ENCODE measurements around the gene MEIS1. TPM values are rescaled to one million over a fixed set of nuclear protein-coding genes. Genes with fewer than 3 reads are reported as not detected.

The MEIS1 gene
- total RNA-seq, 1 experiment from 2014 or later: 11.5 TPM

DNA sequence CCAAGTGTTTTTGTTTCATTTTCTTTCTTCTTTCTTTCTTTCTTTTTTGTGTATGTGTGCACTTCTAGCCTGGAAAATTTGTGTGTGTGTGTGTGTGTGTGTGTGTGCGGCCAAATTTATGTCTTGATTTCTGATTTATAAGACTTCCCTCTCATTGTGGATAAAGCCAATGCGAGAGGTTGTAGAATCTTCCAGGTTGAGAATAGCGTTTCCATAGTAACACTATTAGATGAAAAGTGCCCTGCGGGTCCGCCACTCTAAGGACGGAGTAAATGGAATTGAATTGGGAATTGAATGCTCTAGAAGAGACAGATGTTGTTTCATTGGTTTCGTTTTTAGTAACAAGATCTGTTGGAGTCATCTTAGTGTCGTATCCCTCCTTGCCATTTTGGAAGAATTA, 81.6 kb downstream of the MEIS1 start:
- no peaks in the 10 kb centered on the region for H3K4me1 Mint-ChIP-seq (ENCODE audit: low read depth, unreplicated experiment)
- TF ChIP-seq, protein P1, sequence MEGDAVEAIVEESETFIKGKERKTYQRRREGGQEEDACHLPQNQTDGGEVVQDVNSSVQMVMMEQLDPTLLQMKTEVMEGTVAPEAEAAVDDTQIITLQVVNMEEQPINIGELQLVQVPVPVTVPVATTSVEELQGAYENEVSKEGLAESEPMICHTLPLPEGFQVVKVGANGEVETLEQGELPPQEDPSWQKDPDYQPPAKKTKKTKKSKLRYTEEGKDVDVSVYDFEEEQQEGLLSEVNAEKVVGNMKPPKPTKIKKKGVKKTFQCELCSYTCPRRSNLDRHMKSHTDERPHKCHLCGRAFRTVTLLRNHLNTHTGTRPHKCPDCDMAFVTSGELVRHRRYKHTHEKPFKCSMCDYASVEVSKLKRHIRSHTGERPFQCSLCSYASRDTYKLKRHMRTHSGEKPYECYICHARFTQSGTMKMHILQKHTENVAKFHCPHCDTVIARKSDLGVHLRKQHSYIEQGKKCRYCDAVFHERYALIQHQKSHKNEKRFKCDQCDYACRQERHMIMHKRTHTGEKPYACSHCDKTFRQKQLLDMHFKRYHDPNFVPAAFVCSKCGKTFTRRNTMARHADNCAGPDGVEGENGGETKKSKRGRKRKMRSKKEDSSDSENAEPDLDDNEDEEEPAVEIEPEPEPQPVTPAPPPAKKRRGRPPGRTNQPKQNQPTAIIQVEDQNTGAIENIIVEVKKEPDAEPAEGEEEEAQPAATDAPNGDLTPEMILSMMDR (IDR thresholded peaks at IDR 0.05; ENCODE audit: unreplicated experiment): no peak
- CTCF ChIA-PET: no interaction called here
- intact Hi-C loops (cut with micrococcal nuclease; ENCODE audit: unreplicated experiment): no loop called here
- no TSS peak for BruUV-seq (replicated peaks)
- H3K9me3 Mint-ChIP-seq (ENCODE audit: low read depth, unreplicated experiment): no peaks in the 10 kb centered on the region
- H3K36me3 Mint-ChIP-seq (ENCODE audit: insufficient read depth, unreplicated experiment): no peaks in the 10 kb centered on the region
- no peak for DNase-seq
- H3K27me3 Mint-ChIP-seq (ENCODE audit: unreplicated experiment): no peaks in the 10 kb centered on the region
- no peak overlapping the region for H3K4me3 Mint-ChIP-seq (ENCODE audit: low read depth, unreplicated experiment)
- no peak overlapping the region for H3K27ac Mint-ChIP-seq (ENCODE audit: unreplicated experiment)

DNA sequence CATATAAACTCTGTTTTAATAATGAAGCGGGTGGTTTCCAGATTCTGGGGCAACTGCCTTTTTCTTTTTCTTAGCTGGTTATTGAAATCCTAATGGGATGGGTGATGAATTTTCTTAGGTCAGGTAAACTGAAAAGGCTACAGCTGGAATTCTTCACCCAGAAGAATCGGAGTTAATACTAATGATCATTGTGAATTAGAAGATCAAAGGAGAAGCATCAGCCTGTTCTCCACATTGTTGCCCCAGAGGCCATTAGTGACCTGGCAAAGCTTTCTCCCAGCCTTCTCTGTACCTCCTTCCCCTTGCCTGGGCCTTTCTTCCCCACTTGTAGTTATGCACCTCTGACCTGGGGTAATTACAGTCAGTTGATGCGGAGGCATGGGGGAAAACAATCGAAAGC, 82.8 kb downstream of the MEIS1 start:
- H3K27ac Mint-ChIP-seq (ENCODE audit: unreplicated experiment): no peak overlapping the region
- DNase-seq: no peak
- CTCF ChIA-PET: interaction anchor here (0.7 kb wide), 1 partner anchor 744 kb away, joined by 3 read pairs; no protein-coding TSS in a partner anchor
- no peaks in the 10 kb centered on the region for H3K4me1 Mint-ChIP-seq (ENCODE audit: low read depth, unreplicated experiment)
- TF ChIP-seq, protein P1 (IDR thresholded peaks at IDR 0.05; ENCODE audit: unreplicated experiment): no peak
- H3K27me3 Mint-ChIP-seq (ENCODE audit: unreplicated experiment): no peaks in the 10 kb centered on the region
- no TSS peak for BruUV-seq (replicated peaks)
- H3K9me3 Mint-ChIP-seq (ENCODE audit: low read depth, unreplicated experiment): no peaks in the 10 kb centered on the region
- H3K4me3 Mint-ChIP-seq (ENCODE audit: low read depth, unreplicated experiment): no peak overlapping the region
- H3K36me3 Mint-ChIP-seq (ENCODE audit: insufficient read depth, unreplicated experiment): no peaks in the 10 kb centered on the region
- intact Hi-C loops (cut with micrococcal nuclease; ENCODE audit: unreplicated experiment): no loop called here

DNA sequence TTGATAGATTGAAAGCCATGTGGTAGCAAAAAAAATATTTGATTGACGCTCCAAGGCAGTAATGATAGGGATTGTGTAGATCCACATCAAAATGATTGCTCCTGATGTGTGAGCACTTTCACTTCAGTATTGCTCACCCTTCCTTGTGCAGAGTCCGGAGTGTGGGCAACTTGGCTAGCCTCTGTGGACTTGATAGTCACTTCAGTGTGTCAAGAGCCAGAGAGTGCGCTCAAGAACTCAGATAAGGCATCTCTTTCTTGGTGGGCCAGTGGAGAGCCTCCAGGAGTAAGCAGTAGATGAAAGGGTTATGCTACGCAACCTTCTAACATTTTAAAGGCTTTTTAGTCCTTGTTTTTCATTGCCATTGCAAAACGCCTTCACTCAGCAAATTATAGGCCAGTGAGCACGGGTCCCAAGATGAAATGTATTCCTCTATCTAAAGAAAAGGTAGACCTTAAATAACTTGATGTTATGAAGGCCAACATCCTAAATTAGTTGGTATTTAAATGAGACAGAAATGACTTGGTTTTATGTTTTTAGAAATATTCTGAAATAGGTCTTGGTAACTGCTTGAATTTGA, 84.4 kb downstream of the MEIS1 start:
- Mint-ChIP-seq H3K9me3 (ENCODE audit: low read depth, unreplicated experiment) (no peaks in the 10 kb centered on the region), H3K27ac (ENCODE audit: unreplicated experiment) (no peak overlapping the region), H3K27me3 (ENCODE audit: unreplicated experiment) (no peaks in the 10 kb centered on the region), H3K4me1 (ENCODE audit: low read depth, unreplicated experiment) (no peaks in the 10 kb centered on the region), H3K36me3 (ENCODE audit: insufficient read depth, unreplicated experiment) (no peaks in the 10 kb centered on the region), H3K4me3 (ENCODE audit: low read depth, unreplicated experiment) (no peak overlapping the region)
- intact Hi-C loops (cut with micrococcal nuclease; ENCODE audit: unreplicated experiment): no loop called here
- no peak for DNase-seq
- CTCF ChIA-PET: no interaction called here
- BruUV-seq (replicated peaks): no TSS peak
- TF ChIP-seq, protein P1 (IDR thresholded peaks at IDR 0.05; ENCODE audit: unreplicated experiment): no peak

DNA sequence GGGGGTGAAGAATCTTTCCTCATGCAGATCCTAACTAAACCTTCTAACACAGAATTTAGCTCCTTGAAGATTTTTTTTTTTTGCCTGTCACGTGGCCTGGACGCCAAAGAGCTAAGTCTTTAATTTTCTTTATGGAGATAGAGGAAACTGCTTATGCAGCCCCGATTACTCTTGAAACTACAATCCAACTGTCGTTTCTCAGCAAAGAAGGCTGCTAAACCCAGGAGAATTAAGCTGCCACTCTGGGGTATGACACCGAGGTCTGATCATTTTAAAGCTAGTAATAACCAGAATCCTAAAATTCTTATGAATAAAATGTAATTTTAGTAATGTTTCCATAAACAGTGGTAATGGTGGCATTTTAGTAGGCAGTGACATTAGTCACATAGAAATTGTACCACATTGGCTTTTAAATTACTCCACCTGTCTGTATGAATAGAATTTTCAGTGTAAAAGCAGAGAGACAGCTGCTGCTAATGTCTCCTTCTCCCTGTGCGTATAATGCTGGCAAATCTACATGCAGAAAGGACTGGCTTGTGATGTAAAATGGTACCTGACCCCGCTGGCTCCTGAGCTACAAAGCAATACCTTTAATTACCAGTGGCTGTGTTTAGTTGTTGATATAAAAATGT, 86.5 kb downstream of the MEIS1 start:
- no peaks in the 10 kb centered on the region for H3K27me3 Mint-ChIP-seq (ENCODE audit: unreplicated experiment)
- CTCF ChIA-PET: interaction anchor here (0.6 kb wide), 1 partner anchor 26 kb away, joined by 3 read pairs; no protein-coding TSS in a partner anchor
- no peaks in the 10 kb centered on the region for H3K9me3 Mint-ChIP-seq (ENCODE audit: low read depth, unreplicated experiment)
- no peaks in the 10 kb centered on the region for H3K36me3 Mint-ChIP-seq (ENCODE audit: insufficient read depth, unreplicated experiment)
- no peak overlapping the region for H3K4me3 Mint-ChIP-seq (ENCODE audit: low read depth, unreplicated experiment)
- no TSS peak for BruUV-seq (replicated peaks)
- TF ChIP-seq, protein P1 (IDR thresholded peaks at IDR 0.05; ENCODE audit: unreplicated experiment): no peak
- DNase-seq: no peak
- no peaks in the 10 kb centered on the region for H3K4me1 Mint-ChIP-seq (ENCODE audit: low read depth, unreplicated experiment)
- H3K27ac Mint-ChIP-seq (ENCODE audit: unreplicated experiment): no peak overlapping the region
- intact Hi-C loops (cut with micrococcal nuclease; ENCODE audit: unreplicated experiment): no loop called here

Data from Calu3 (cell line).